NCI-H1436 treated with DMSO at 0.1 percent for 48 hours (cell line): ENCODE measurements around the gene SLC6A2.
"Not testable (repeated sequence)": the region's sequence is repeated elsewhere in the genome, so short reads cannot be mapped to it uniquely, and the experiment has no call there.

Experiments
- DNase-seq: peaks from one replicate; lab custom pipeline; 2025; lab: John Stamatoyannopoulos, UW

The SLC6A2 gene

DNA sequence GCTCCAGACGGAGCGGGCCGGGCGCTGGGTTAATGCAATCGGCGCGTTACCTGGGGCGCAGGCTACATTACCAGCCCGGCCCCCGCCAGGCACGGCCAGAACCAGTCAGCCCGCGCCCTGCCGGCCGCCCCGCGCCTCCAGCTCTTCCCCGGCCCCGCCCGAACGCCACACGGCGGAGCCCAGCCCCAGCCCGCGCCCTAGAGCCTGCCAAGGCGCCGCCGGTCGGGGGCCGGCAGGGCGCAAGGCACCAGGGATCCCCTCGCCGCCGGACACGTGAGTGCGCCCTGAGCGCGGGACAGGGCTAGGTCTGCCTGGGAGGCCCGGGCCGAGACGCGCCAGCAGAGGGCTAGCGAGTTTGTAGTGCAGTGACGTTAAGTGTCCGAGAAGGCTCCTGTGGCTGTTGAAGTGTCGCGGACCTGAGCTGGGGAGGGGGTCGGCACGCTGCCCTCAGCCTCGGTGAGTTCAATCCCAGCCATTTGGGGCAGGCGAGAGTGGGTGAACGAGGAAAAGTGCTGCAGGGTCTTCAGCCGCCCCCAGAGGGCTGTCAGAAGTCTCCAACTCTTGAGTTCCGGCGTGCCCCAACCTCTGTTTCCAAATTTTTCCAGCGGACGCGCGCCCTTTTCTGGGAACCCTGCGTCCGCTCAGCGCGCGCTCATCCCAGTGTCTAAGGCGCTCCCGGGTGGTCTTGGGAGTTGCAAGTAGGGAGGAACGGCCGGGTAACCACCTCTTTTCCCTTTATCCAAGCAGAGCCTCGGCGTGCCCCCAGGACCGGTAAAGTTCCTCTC is at the start of gene SLC6A2:
Gene SLC6A2, plus strand, starts transcription at position 92 of the 785 bp plus-strand sequence. CDS start 707 bp downstream, outside the sequence.
- DNase-seq, result no peak

DNA sequence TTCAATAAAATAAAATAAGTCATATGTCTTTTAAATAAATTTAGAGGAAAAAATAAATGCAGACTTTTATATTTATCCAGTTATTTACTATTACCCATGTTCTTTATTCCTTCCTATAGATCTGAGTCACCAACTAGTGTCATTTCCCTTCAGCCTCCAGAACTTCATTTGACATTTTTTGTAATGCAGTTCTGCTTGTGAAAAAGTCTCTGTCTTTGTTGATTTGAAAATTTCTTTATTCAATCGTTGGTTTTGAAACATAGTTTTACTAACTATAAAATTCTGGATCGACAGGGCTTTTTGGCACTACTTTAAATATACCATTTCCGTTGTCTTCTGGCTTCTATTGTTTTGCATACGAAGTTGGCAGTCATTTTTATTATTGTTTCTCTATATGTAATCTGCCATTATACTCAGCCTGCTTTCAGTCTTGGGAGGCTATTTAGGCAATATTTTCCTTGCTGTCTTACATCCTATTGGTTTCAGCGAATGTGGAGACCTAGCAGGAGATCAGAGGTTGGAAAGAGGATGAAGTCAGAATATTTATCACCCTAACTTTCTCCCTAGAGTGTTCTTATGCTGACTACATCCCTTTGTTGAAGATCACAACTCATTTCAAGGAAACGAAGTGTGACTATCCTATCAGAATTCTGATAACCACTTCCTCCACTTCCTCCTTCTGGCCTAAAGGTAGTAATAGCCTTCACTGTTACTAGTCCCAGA is 42.0 kb upstream of the SLC6A2 start:
- DNase-seq, result no peak

- DNase-seq, result no peak
These were observed 40.7 kb upstream of the SLC6A2 start for GRCh38 chr16:55615071-55615470.

DNA sequence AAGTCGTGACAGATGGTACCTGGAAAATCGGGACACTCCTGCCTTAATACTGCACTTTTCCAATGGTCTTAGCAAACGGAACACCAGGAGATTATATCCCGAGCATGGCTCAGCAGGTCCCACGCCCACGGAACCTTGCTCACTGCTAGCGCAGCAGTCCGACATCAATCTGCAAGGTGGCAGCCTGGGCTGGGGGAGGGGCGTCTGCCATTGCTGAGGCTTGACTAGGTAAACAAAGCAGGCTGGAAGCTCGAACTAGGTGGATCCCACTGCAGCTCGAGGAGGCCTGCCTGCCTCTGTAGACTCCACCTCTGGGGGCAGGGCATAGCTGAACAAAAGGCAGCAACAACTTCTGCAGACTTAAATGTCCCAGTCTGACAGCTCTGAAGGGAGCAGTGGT is 40.1 kb upstream of the SLC6A2 start:
- DNase-seq, result not testable (repeated sequence)

DNA sequence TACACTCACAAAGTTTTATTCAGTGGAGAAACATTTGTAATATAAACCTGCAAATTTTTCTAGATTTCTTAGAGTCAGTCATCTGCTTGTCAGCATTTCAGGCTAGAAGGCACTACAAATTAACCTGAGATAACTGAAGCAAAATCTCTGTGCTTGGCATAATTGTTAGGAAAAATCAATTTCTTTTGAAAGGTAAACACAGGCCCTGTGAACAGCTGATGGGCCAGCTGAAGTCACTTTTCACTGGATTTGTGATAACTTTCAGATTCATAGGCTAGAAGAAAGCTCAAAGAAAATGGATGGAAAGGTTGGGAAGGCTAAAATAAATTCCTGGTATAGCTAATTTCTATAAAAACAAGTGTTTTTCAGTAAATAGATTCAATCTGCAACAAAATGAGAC is 34.0 kb upstream of the SLC6A2 start:
- DNase-seq, result no peak

GRCh38 chr16:55622272-55622671 is 33.5 kb upstream of the SLC6A2 start:
- no peak for DNase-seq

DNA sequence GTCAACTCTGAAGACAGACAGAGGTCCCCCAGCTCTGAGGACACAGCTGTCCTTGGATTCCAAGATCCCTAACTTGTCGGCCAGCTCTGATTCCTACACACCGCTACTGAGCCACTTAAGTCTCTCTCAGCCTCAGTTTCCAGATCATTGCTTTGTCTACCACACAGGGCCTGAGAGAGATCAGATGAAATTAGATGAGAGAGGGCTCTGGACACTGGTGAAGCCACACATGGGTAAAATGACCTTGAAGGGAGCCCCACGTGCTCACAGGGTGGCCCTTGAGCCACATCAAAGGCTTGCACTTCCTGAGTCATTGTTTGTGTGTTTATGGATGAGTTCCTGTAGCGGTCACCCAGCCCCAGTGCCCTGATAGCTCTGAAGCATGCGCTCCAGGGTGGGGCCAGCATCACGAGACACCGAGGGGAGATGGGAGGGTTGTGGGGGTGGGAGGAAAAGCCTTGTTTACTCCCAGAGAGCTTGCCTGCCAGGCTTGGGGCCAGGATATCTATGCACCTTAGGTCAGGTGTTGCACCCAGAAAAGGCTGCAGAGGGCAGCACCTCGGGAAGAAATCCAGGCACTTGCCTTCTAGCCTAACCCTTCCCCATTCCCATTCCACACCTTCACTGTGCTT is 32.7 kb upstream of the SLC6A2 start:
- no peak for DNase-seq

DNA sequence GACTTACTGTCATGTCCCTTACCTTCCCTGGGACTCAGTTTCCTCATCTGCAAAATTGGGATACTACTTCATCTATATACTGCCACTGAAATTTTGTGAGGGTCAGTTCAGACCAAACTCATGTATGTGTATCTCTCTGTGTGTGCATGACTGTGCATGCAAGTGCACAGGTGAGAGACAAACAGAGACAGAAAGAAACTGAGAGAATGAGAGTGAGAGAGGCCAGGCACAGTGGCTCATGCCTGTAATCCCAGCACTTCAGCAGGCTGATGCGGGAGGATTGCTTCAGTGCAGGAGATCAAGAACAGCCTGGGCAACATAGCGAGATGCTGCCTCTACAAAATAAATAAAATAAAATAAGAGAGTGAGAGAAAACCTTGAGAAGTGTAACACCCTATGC is 32.1 kb upstream of the SLC6A2 start:
- DNase-seq, result no peak

DNA sequence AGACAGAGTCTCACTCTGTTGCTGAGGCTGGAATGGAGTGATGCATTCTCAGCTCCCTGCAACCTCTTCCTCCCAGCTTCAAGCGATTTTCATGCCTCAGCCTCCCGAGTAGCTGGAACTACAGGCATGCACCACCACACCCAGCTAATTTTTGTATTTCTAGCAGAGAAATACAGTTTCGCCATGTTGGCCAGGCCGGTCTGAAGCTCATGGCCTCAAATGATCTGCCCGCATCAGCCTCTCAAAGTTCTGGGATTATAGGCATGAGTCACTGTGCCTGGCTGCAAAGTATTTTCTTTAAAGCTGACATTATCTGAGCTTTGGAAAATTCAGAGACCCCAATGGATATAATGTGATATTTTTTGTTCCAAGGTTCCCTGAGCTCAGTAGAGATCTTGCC is 31.1 kb upstream of the SLC6A2 start:
- DNase-seq, result no peak

- DNase-seq, result no peak
These were observed 29.9 kb upstream of the SLC6A2 start for GRCh38 chr16:55625843-55626242.

DNA sequence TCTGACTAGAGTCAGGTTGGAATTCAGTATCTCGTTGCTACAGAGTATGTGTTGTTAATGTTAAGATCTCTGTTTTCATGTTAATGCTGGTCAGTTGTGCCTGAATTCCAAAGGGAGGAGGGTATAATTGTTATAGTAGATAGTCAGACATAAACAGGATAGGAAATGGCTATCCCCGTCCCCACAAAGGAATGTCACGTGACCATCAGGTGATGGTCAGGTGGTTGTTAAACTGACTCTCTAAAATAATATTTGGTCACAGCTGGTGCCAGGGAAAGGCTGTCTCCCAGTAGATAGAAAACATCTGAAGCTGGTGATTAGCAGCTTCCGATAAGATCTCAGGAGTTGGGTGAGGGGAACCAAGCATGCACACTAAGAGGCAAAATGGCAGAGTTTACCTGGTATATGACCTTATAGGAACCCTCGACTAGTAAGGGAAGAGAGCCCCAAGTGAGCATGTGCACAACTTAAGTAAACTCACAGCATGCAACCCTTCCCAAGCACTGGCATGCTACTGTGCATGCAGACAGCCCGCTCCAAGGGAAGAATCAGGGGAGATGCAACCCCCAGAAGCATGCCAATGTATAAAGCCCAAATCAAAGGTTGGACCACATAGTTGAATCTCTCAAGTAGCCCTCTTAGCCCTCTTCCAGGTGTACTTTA is 27.4 kb upstream of the SLC6A2 start:
- DNase-seq, result no peak

GRCh38 chr16:55630774-55631173 is 25.0 kb upstream of the SLC6A2 start:
- no peak for DNase-seq

- DNase-seq, result no peak
These were observed 23.5 kb upstream of the SLC6A2 start for GRCh38 chr16:55632259-55632658.

GRCh38 chr16:55634193-55634592 is 21.6 kb upstream of the SLC6A2 start:
- DNase-seq, result no peak

- DNase-seq, result no peak
These were observed 17.5 kb upstream of the SLC6A2 start for GRCh38 chr16:55638256-55638655.

GRCh38 chr16:55640701-55641327 is 15.0 kb upstream of the SLC6A2 start:
- no peak for DNase-seq

- no peak for DNase-seq
These were observed 14.2 kb upstream of the SLC6A2 start for GRCh38 chr16:55641430-55642056.

DNA sequence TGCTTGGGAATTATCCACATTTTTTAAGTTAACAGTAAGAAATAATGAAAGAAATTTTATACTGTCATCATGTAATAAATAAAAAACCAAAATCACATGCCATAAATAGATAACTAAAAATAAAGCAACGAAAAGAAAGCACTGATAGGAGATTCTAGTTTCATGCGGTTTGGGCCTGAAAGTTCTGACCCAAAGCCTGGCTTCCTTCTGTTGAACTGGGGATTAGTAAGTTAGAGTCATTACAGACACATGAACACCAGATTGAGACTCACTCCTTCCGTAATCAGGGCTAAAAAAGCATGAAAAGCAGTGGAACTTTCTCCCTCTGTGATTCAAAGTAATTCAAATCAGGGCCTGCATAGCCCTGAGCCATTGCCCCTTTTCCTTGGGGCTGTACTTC is 13.2 kb upstream of the SLC6A2 start:
- DNase-seq, result no peak

GRCh38 chr16:55643161-55643970 is 12.4 kb upstream of the SLC6A2 start:
- DNase-seq, result no peak

DNA sequence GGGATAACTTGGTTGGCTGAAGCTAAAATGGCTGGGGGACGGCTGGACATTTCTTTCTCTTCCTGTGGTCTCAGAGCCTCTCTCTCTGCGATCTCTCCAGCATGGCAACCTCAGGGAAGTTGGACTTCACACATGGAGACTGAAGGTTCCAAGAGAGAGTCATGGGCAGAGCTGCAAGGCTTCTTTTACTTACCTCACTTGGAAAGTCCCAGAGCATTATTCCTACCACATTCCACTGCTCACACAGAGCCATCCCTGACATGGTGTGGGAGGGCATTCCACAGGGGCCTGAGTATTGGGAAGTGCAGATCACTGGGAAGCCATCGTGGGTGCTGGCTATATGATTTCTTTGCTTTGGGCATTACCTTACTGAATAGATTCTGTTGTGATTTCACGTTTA is 9.8 kb upstream of the SLC6A2 start:
- no peak for DNase-seq

- DNase-seq, result no peak
These were observed 8.4 kb upstream of the SLC6A2 start for GRCh38 chr16:55647343-55647742.
